Sigmoid colon (tissue), 7 donors: ENCODE results near the gene SGPP1. TPM values are rescaled to one million over a fixed set of nuclear protein-coding genes. Genes with fewer than 3 reads are reported as not detected.
A peak's percentile ranks its signal among the peaks of the same experiment; 100 is the strongest.
"Not testable (repeated sequence)": the region's sequence is repeated elsewhere in the genome, so short reads cannot be mapped to it uniquely, and the experiment has no call there.

Experiments
- DNase-seq: peaks from one replicate; pipeline ENCODE4 v3.0.0-alpha.2; 2019
- H3K27ac ChIP-seq, 4 donors: fragments of 200-600 bp; sonication (generic); one replicate each; pipeline ENCODE4 v1.5.1; 2016 to 2019; ENCODE audit warnings: mild to moderate bottlenecking in 1 of 4
- H3K27me3 ChIP-seq, 3 donors: fragments of 200-600 bp; sonication (generic); one replicate each; pipeline ENCODE4 v1.5.1; 2019; ENCODE audit warnings: mild to moderate bottlenecking in 1 of 3
- H3K36me3 ChIP-seq, 4 donors: fragments of 200-600 bp; sonication (generic); one replicate each; pipeline ENCODE4 v1.5.1; 2016 to 2019
- H3K4me1 ChIP-seq, 4 donors: fragments of 200-600 bp; sonication (generic); one replicate each; pipeline ENCODE4 v1.5.1; 2017 to 2019
- H3K4me3 ChIP-seq, 4 donors: fragments of 200-600 bp; sonication (generic); one replicate each; pipeline ENCODE4 v1.5.1; 2017 to 2019; ENCODE audit warnings: mild to moderate bottlenecking in 2 of 4, moderate library complexity in 1 of 4
- H3K9me3 ChIP-seq, 4 donors: fragments of 200-600 bp in 3 of 4; sonication (generic) in 3 of 4; one replicate each; pipeline versions ENCODE4 v1.5.1 to v1.6.1; 2013 to 2019
- EP300 ChIP-seq, 4 donors: sonication (generic); formaldehyde crosslinking; IDR thresholded peaks; one replicate each; pipeline ENCODE4 v1.6.1; 2017; ENCODE audit warnings: antibody characterized with exemption in 4 of 4
- POLR2A ChIP-seq, 2 donors: fragments of 450-650 bp; IDR thresholded peaks; one replicate each; pipeline ENCODE4 v1.6.1; 2016; ENCODE audit warnings: antibody characterized with exemption in 2 of 2, mild to moderate bottlenecking in 2 of 2, moderate library complexity in 2 of 2
- POLR2AphosphoS5 ChIP-seq, 4 donors: sonication (generic); formaldehyde crosslinking; IDR thresholded peaks; one replicate each; pipeline ENCODE4 v1.6.1; 2017; ENCODE audit warnings: antibody characterized with exemption in 4 of 4
- WGBS, 2 donors: extraction: QIAGEN DNeasy Blood & Tissue Kit; methylation state at CpG; one replicate each; pipeline ENCODE4 v1.1.7; 2013; 5-methylcytosine and 5-hydroxymethylcytosine counted together
- intact Hi-C: fragments of 100-400 bp; cut with DNase I; formaldehyde crosslinking; loops from one replicate; pipeline ENCODE4 v1.15.1; 2023
- polyA plus RNA-seq, 3 donors: library from polyadenylated mRNA; stranded (reverse); fragments of 200-250 nt; gene quantifications; one replicate each; pipeline ENCODE4 v1.2.3, GENCODE V29; 2013
- total RNA-seq, 4 donors: library from RNA; depleted of rRNA; stranded (reverse); fragments of >200 nt; gene quantifications; one replicate each; pipeline ENCODE4 v1.1.0, GENCODE V29; 2016
- TF ChIP-seq, protein P1 (sequence below), 4 experiments: fragments of 450-650 bp in 3 of 4; fragments of 200-600 bp in 1 of 4; IDR thresholded peaks; one replicate each; pipeline ENCODE4 v1.5.1; 2016 to 2019; ENCODE audit warnings: antibody characterized with exemption in 4 of 4, mild to moderate bottlenecking in 3 of 4, moderate library complexity in 2 of 4
- donor health status: healthy with polysubstance abuse.
- donor health status: Bipolar disorder and iron deficiency.
- donor health status: healthy.

SGPP1 gene
- total and polyA plus RNA-seq, 7 donors, result 2.4 to 20.9 (median 18.2) TPM

DNA sequence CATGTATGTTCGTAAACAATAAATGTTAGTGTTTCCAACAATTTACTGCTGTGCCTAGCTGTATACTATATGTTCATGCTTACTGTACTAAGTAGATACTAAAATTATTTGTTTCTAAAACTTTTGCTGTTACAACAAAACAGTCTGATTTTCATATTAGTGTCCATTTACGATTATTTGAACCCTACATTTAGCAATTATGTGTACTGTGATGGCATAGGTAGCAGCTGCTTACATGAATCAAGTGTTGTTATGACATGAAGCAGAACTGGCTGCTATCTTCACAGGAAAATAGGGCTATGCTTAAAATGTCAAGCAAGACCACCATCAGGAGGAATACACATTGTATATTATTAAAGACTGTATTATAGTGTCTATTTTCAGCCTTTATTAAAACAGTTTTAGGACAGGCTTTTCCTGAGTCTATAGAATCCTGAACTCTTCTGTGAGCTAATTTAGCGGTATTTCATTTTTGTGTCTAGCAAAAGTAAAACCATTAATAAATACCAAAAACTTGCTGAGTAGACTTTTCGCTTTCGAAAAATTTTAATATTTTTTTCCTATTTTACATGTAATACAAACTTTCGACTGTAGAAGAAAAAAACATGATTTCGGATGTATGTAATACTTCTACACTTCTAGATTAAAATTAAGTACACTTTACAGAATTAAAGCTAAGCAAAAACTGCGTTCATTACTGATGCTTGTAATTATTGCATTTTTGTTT is 85.0 kb downstream of the SGPP1 start:
- WGBS, 2 donors, result 71% methylated on average over 8 of the region's 8 CpGs
- H3K4me3 ChIP-seq, result peak overlapping the region; percentile 42 to 69 (median 54)
- intact Hi-C loops, result loop anchor here (1.0 to 5.0 kb wide), 3 partner anchors 84 to 241 kb away; partner anchors contain the start of genes PPP2R5E and SGPP1
- peaks cover 0 to 12% (median 6%) of the 10 kb centered on the region in 4 donors for H3K4me1 ChIP-seq
- DNase-seq, result no peak
- TF ChIP-seq EP300 (IDR thresholded peaks at IDR 0.05) (no peak), POLR2A (IDR thresholded peaks at IDR 0.05) (no peak), POLR2AphosphoS5 (IDR thresholded peaks at IDR 0.05) (no peak)
- TF ChIP-seq, protein P1, sequence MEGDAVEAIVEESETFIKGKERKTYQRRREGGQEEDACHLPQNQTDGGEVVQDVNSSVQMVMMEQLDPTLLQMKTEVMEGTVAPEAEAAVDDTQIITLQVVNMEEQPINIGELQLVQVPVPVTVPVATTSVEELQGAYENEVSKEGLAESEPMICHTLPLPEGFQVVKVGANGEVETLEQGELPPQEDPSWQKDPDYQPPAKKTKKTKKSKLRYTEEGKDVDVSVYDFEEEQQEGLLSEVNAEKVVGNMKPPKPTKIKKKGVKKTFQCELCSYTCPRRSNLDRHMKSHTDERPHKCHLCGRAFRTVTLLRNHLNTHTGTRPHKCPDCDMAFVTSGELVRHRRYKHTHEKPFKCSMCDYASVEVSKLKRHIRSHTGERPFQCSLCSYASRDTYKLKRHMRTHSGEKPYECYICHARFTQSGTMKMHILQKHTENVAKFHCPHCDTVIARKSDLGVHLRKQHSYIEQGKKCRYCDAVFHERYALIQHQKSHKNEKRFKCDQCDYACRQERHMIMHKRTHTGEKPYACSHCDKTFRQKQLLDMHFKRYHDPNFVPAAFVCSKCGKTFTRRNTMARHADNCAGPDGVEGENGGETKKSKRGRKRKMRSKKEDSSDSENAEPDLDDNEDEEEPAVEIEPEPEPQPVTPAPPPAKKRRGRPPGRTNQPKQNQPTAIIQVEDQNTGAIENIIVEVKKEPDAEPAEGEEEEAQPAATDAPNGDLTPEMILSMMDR (IDR thresholded peaks at IDR 0.05), result no peak
- no peaks in the 10 kb centered on the region for H3K36me3 ChIP-seq
- H3K9me3 ChIP-seq, result no peaks in the 10 kb centered on the region
- peak overlapping the region; percentile 84 to 95 (median 89) for H3K27ac ChIP-seq
- H3K27me3 ChIP-seq, result no peaks in the 10 kb centered on the region

DNA sequence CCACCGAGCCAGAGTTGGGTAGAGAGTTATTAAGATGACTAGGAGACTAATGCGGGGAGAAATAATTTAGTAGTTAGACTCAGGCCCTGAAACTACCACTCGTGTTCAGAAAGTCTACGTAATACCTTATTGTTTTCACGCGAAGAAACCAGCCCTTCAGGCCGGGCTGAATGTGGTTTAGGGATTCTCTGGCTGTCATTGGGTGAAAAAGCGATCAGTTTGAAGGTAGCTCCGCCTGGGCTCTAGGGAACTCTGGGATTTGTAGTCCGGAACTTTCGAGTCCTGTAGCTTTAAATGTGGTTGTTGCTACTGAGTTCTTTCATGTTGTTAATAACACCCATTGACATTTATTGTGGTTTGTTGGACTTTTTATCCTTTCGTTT is 85.6 kb downstream of the SGPP1 start:
- DNase-seq, result peak; percentile 91
- H3K27me3 ChIP-seq, result no peaks in the 10 kb centered on the region
- intact Hi-C loops, result loop anchor here (1.0 to 5.0 kb wide), 3 partner anchors 85 to 240 kb away; partner anchors contain the start of genes PPP2R5E and SGPP1
- peaks cover 0 to 12% (median 6%) of the 10 kb centered on the region in 4 donors for H3K4me1 ChIP-seq
- peak overlapping the region; percentile 42 to 69 (median 54) for H3K4me3 ChIP-seq
- WGBS, 2 donors, result 0% methylated on average over 12 of the region's 12 CpGs
- H3K9me3 ChIP-seq, result no peaks in the 10 kb centered on the region
- H3K27ac ChIP-seq, result peak overlapping the region; percentile 84 to 95 (median 89)
- no peaks in the 10 kb centered on the region for H3K36me3 ChIP-seq
- TF ChIP-seq EP300 (IDR thresholded peaks at IDR 0.05), result peak in 1 of 4 donors; percentile 0
- peak in 1 of 4 donors; percentile 4 for TF ChIP-seq POLR2AphosphoS5 (IDR thresholded peaks at IDR 0.05)
- TF ChIP-seq, protein P1 (IDR thresholded peaks at IDR 0.05), result no peak

DNA sequence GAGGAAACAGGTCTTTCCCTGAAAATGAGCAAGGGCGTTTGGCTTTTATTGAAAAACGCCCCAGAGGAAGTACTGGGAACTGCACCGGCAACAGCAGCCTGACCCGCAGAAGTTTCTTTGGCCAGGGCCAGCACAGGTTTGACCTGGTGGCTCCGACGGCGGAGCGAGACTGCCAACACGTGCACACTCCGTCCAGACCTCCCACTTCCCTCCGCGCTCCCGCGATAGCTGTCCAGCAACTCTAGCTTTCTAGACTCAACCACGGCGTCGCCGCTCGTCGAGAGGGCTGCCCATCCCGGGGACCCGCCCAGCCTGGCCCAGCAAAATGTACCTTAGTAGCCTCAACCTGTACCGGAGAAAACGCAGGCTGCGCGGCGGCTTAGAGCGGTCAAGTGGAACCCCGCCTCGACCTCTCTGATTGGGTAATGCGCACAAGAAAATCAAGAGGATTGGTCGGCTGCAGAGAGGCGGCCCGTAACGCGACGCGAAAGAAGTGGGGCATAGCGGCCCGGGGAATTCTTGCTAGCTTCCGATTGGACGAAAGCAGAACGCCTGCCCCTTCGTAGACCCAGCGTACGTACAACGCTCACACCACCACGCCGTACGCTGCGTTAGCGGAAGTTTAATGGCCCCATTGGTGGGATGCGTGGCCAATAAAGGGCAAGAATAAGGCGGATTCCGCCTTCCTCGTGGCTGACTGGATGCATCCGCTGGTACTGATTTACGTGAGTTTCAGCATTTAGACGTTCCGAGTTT is 86.2 kb downstream of the SGPP1 start, which contains the start of gene WDR89:
WDR89 (minus strand) TSS at position 399 of the 756 bp plus-strand sequence. CDS start 41,929 bp downstream, outside the sequence.
- 0% methylated on average over 60 of the region's 60 CpGs for WGBS, 2 donors
- intact Hi-C loops, result loop anchor here (1.0 to 5.0 kb wide), 4 partner anchors 86 to 252 kb away; partner anchors contain the start of genes PPP2R5E and SGPP1

DNA sequence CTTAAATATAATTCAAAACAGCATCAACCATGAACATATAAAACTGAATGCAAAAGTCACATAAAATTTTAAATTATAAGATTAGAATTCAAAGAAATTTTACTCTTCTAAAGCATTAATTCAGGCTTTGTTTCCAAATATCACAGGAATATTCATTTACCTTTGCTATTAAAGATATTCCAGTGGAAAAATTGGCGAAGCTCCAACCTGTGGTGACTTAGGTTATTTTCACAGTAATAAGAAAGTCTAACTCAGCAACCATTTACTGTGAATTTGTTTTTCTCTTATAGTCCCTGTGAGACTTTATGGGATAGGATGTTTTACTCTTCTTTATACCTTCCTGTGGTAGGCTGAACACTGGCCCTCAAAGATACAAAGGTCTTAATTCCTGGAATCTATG is 89.4 kb downstream of the SGPP1 start:
- peaks cover 0 to 12% (median 6%) of the 10 kb centered on the region in 4 donors for H3K4me1 ChIP-seq
- H3K9me3 ChIP-seq, result peaks cover 0 to 6% (median 0%) of the 10 kb centered on the region in 4 donors
- H3K27me3 ChIP-seq, result no peaks in the 10 kb centered on the region
- no peaks in the 10 kb centered on the region for H3K36me3 ChIP-seq
- TF ChIP-seq POLR2A (IDR thresholded peaks at IDR 0.05) (no peak), EP300 (IDR thresholded peaks at IDR 0.05) (no peak), POLR2AphosphoS5 (IDR thresholded peaks at IDR 0.05) (no peak)
- TF ChIP-seq, protein P1 (IDR thresholded peaks at IDR 0.05), result no peak
- H3K27ac ChIP-seq, result no peak overlapping the region
- no peak for DNase-seq
- WGBS, 2 donors, result 94 to 99% methylated on average over 1 of the region's 1 CpG
- no peak overlapping the region for H3K4me3 ChIP-seq
- intact Hi-C loops, result no loop called here

More for the DNA sequence above, 86.2 kb downstream of the SGPP1 start, which contains the start of gene WDR89:
- Histone ChIP-seq H3K4me1 (peaks cover 0 to 12% (median 6%) of the 10 kb centered on the region in 4 donors), H3K9me3 (no peaks in the 10 kb centered on the region), H3K27me3 (no peaks in the 10 kb centered on the region), H3K4me3 (peak within 1 kb of the TSS; percentile 42 to 69 (median 54)), H3K27ac (peak within 1 kb of the TSS; percentile 84 to 95 (median 89)), H3K36me3 (no peaks in the 10 kb centered on the region)
- DNase-seq, result peak; percentile 99
- TF ChIP-seq POLR2A (IDR thresholded peaks at IDR 0.05), result peak in 1 of 2 donors; percentile 46
- TF ChIP-seq, protein P1 (IDR thresholded peaks at IDR 0.05), result peak; percentile 45 to 85 (median 75)
- TF ChIP-seq POLR2AphosphoS5 (IDR thresholded peaks at IDR 0.05), result peak in 3 of 4 donors; percentile 69 to 77 (median 76)
- peak in 1 of 4 donors; percentile 10 for TF ChIP-seq EP300 (IDR thresholded peaks at IDR 0.05)

DNA sequence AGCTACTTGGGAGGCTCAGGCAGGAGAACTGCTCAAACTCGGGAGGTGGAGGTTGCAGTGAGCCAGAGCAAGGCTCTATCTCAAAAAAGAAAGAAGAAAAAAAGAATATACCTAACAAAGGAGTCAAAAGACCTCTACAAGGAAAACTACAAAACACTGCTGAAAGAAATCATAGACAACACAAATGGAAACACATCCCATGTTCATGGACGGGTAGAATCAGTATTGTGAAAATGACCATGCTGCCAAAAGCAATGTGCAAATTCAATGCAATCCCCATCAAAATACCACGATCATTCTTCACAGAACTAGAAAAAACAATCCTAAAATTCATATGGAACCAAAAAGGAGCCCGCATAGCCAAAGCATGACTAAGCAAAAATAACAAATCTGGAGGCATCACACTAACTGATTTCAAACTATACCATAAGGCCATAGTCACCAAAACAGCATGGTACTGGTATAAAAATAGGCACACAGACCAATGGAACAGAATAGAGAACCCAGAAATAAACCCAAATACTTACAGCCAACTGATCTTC is 91.7 kb downstream of the SGPP1 start:
- H3K4me3 ChIP-seq, H3K27ac ChIP-seq, DNase-seq, H3K27me3 ChIP-seq, H3K9me3 ChIP-seq, H3K4me1 ChIP-seq, intact Hi-C loops, H3K36me3 ChIP-seq: not testable (repeated sequence)
- WGBS, 2 donors, result 93 to 97% methylated on average over 4 of the region's 4 CpGs
